GM12891 (cell line): ENCODE measurements around the gene BRMS1.
A peak's percentile ranks its signal among the peaks of the same experiment; 100 is the strongest.
"Not testable (repeated sequence)": the region's sequence is repeated elsewhere in the genome, so short reads cannot be mapped to it uniquely, and the experiment has no call there.

Experiments
- DNase-seq: peaks from one replicate; pipeline ENCODE4 v3.0.0; 2011; ENCODE audit warnings: low spot score; ENCODE audit not compliant: insufficient read length
- FAIRE-seq: peaks from 2 replicates; lab custom pipeline; 2011; peaks lifted over from hg19 to GRCh38; lab: Jason Lieb, UNC
- PAX5 ChIP-seq: IDR thresholded peaks from 2 replicates; pipeline ENCODE4 v1.6.1; 2011; ENCODE audit warnings: low read length, moderate library complexity, mild to moderate bottlenecking; ENCODE audit not compliant: insufficient read depth, severe bottlenecking
- POLR2A ChIP-seq: IDR thresholded peaks from 2 replicates; pipeline ENCODE4 v1.6.1; 2011; ENCODE audit warnings: low read depth, low read length, control low read depth
- POLR2AphosphoS5 ChIP-seq: IDR thresholded peaks from 2 replicates; pipeline ENCODE4 v1.6.1; 2011; ENCODE audit warnings: low read depth, low read length, control low read depth
- POU2F2 ChIP-seq: IDR thresholded peaks from 2 replicates; pipeline ENCODE4 v1.6.1; 2011; ENCODE audit warnings: low read depth, mild to moderate bottlenecking, control low read depth, low read length, moderate library complexity
- SPI1 ChIP-seq: IDR thresholded peaks from 2 replicates; pipeline ENCODE4 v1.6.1; 2011; ENCODE audit warnings: low read depth, low read length, control low read depth
- TAF1 ChIP-seq: IDR thresholded peaks from 2 replicates; pipeline ENCODE4 v1.6.1; 2011; ENCODE audit warnings: low read depth, low read length, control low read depth

The BRMS1 gene

DNA sequence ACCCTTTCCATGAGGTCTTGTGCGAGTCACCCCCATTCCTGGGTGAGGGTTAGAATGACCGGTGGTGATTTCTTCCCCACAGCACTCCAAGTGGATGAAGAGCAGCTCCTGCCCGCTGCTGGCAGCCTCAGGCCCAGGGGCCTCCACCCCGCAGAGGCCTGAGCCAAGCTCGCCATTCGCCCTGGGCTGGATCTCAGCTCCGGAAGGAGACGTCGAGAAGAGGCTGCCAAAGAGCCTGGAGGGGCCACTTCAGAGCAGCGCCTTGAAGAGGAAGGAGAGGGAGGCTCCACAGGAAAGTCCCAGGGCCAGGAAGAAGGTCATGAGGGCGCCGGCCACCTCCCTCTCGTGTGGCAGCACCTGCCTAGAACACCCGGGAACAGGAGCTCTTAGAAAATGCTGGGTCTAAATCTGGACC lies 18.3 kb upstream of the BRMS1 start:
- FAIRE-seq (no peak), DNase-seq (no peak)
- TF ChIP-seq PAX5 (no peak), SPI1 (no peak), POU2F2 (no peak), POLR2AphosphoS5 (no peak), TAF1 (no peak), POLR2A (no peak)

GRCh38 chr11:66362481-66363147 lies 17.7 kb upstream of the BRMS1 start:
- FAIRE-seq = no peak
- DNase-seq = no peak
- TF ChIP-seq SPI1 = no peak
- no peak for TF ChIP-seq POLR2A
- no peak for TF ChIP-seq POU2F2
- no peak for TF ChIP-seq PAX5
- no peak for TF ChIP-seq POLR2AphosphoS5

GRCh38 chr11:66361502-66361941 lies 16.6 kb upstream of the BRMS1 start:
- FAIRE-seq (no peak), DNase-seq (no peak)
- TF ChIP-seq POU2F2 (no peak), TAF1 (no peak), POLR2A (no peak), POLR2AphosphoS5 (no peak), PAX5 (no peak), SPI1 (no peak)

DNA sequence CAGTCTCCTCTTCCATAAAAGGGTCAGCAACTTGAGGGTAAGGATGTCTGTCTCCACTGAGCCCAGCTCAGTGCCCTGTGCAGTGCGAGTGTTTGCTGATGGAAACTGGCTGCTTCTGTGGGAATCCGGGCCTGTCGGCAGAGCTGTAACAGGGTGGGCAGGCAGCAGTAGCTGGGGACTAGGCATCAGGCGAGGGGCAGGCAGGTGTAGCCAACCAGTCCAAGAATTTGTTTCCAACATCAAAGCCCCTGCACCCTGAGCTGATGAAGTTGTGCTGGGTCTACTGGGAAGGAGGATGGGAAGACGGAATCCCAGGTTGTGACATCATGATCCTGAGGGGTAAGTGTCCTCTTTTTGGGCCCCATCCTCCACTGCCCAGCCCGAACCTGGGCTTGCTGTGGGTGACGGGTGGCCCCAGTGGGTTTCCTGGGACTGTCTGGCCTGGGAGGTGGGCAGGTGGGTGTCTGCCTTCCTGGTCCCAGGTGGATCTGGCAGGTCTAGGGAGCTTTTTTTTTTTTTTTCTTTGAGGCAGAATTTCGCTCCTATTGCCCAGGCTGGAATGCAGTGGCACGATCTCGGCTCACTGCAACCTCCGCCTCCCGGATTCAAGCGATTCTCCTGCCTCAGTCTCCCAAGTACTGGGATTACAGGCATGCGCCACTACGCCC lies 15.6 kb upstream of the BRMS1 start:
- TF ChIP-seq POLR2A (no peak), POLR2AphosphoS5 (no peak), SPI1 (no peak), TAF1 (no peak), POU2F2 (no peak)
- DNase-seq (no peak), FAIRE-seq (no peak)

DNA sequence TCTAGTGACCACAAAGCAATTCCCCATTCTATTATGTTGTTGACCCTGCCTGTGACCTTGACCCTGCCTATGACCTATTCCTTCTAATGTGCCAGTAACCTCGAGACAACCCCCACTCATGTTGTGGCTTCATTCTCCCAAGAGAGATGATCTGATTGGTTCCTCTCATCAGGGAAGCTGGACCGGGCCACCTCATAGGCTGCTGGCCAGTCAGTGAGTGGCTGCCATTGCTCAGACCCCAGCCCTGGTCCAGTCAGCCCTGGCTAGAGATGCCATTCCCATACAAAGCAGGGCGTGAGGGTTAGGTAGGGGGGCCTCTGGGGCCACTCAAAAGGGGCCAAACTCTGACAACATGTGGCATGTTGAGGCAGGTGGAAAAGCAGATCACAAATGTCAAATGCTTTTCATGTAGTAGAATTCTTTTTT lies 14.8 kb upstream of the BRMS1 start:
- FAIRE-seq = no peak
- DNase-seq = no peak
- TF ChIP-seq SPI1 = no peak
- no peak for TF ChIP-seq PAX5

- DNase-seq, FAIRE-seq: not testable (repeated sequence)
These were observed 5.8 kb upstream of the BRMS1 start for GRCh38 chr11:66350560-66351235.

DNA sequence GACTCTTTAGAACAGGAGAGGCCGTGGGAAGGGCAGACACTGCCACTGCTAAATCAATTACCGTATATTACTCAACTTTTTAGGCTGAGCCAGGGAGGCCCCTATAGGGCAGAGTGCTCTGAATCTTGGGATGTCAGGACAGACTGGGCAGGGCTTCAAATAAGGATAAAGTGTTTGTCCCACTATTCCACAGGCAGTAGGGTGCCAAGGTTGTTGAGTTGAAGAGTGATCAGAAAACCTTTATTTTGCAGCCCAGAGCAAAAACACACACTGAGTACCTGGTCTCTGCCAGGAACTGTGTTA lies 4.1 kb upstream of the BRMS1 start:
- no peak for FAIRE-seq
- DNase-seq = no peak
- TF ChIP-seq TAF1 (no peak), POLR2A (no peak)

DNA sequence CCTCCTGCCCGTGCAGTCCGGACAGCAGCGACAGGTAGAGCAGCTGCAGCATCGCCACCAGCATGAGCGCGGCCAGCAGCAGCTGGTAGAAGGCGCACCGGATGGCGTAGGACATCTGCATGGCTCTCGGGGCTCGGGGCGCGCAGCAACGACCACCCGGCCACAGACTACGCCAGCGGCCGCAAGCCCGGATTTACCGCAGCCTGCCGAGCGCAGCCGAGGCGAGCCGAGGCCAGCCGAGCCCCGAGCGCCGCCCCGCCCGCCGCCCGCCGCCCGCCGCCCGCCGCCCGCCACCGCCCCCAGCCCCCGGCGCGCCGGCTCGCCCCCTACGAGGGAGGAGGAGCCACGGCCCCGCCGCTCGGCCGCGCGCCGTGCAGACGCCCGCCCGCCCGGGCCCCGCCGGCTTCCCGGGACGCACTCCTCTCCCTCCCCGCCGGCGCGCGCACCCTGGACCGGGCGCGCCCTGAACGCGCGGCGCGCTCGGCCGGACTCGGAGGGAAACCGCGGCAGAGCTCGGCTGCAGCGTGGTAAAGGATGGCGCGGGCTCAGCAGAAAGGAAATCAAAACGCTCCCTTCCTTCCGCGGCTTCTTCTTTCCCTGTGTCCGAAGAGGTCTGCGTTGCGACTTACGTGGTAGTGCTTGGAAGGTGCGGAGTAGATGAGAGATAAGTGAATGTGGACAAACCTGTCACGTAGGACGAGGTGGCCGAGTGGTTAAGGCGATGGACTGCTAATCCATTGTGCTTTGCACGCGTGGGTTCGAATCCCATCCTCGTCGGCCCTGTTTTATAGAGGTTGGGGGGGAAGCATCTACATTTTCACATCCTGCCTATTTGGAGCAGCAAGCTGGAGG lies 2.7 kb upstream of the BRMS1 start, which contains the start of gene B4GAT1:
Gene B4GAT1 (minus strand): TSS at position 205 of the 852 bp plus-strand sequence. CDS start 84 bp downstream, at position 121.
- DNase-seq (peak; percentile 71), FAIRE-seq (peak; percentile 88)

GRCh38 chr11:66346476-66347424 lies 1.8 kb upstream of the BRMS1 start:
- peak; percentile 74 for FAIRE-seq
- DNase-seq = no peak
- TF ChIP-seq SPI1 (no peak), TAF1 (no peak), POLR2A (no peak), PAX5 (no peak), POU2F2 (no peak), POLR2AphosphoS5 (no peak)

More for the DNA sequence above, 2.7 kb upstream of the BRMS1 start, which contains the start of gene B4GAT1:
- TF ChIP-seq POLR2A (peak; percentile 53; the same call in 1 of the 2 replicates), TAF1 (no peak), POU2F2 (peak; percentile 21; the same call in 1 of the 2 replicates), SPI1 (no peak), PAX5 (no peak), POLR2AphosphoS5 (peak; percentile 43; the same call in 1 of the 2 replicates)
